Suppressor macrophage treated with lipopolysaccharide for 4 hours (primary cell): ENCODE measurements around the gene SETD3.

ENCODE experiments used
- DNase-seq: peaks from one replicate; pipeline ENCODE4 v3.0.0-alpha.2; 2020

SETD3 gene

DNA sequence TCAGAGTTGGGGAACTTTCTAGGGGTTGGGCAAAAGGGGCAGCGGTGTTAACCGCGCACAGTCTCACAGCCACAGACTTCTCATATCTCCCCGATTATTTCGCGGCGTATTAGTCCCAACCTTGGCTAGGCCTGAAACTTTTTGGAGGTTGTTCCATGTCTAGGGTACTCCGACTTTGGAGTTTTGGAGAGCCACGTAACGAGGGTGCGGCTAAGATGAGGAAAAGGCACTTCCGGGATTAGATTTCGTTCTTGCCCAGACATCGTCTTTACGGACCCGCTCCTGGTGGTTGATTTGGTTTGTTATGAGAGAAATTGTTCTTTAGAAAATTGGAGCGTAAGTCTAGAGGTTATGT, 1.1 kb upstream of the SETD3 start:
- peak; percentile 61 for DNase-seq

DNA sequence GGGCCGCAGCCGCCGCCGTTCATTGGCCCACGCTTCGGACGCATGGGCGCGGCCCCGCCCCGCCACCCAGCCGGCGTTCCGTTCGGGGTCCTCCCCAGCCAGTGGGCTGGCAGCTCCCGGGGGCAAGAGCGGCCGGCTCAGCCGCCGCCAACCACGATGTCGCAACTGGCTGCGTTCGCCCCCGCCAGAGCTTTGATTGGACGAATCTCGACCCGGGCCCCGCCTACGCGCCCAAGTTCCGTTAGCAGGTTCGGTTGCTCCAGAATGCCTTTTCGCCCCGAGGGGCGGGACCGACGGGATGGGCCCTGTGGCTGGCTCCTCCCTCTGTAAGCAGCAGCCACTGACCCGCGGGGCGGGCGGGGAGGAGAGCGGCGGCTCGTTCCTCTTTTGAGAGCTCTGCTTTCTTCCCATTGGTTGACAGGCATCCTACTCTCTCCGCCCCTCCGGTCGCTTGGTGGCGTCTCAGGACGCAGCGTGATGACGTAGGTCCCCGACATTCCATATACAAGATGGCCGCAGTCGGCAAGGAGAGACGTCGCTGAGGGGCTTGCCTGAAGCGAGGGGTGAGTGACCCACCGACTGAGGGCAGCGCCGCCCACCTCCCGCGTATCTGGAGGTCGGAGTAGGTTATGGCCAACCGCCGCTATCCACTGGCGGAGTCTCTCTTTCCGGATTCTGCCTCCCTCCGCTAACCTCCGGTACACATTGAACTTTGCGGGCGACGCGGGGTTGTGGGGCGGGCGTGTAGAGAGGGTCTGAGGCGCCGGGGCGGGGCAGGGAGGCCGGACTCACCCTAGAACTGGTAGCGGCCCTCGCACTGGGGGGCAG, 472 bp upstream of the SETD3 start, which contains the start of gene CCNK:
Gene CCNK, plus strand, starts transcription at position 493 of the 828 bp plus-strand sequence. CDS start 11,269 bp downstream, outside the sequence.
- peak; percentile 100 for DNase-seq

DNA sequence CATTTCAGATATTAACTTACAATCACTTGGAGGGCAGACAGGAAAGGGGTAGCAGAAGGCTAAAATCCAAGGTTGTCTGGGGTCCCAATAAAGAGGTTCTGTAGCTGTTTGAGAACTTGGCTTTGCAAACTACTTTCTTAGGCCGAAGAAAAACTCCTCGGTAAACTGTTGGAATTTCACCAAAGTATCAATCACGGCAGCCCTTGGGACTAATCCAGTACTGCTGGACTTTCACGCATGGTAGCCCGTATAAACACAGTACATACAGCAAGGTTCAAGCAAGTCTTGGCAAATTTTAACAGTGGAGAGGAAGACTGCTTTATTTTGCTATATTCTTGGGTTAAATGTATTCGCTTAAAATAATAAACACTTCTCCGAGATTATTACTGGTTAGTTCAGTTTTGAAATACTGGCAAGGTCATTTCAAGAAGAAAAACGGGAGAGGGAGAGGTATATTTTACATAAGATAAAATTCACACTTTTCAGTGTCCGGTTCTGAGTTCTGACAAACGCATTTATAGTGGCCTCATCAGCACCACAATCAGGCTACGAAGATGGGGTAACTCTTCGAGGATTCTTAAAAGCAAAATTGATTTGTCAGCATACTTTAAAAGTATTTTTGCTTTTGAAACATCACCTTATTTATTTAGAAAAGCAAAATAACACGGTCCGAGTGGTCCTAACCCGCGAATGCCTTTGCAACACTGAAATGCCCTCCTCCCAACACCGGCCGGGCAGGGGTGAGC, 1.3 kb downstream of the SETD3 start:
- DNase-seq, result no peak

DNA sequence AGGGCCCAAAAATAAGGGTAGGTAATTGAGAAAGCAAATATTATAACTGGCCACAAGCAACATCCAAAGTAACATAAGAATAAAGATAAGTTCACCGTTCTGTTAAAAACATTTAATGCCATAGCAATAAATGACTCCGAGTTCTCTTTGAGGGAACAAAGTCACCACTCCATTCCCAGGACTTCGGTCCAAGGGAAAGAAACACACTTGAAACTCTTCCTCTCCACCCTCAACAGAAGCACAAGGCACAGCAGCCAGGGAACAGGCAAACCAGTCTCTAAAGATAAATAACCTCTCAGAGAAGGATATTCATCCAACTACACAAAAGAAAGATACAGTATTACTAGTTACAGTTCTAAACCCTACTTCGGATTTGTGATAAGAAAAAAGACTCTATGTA, 2.5 kb downstream of the SETD3 start:
- DNase-seq, result no peak

DNA sequence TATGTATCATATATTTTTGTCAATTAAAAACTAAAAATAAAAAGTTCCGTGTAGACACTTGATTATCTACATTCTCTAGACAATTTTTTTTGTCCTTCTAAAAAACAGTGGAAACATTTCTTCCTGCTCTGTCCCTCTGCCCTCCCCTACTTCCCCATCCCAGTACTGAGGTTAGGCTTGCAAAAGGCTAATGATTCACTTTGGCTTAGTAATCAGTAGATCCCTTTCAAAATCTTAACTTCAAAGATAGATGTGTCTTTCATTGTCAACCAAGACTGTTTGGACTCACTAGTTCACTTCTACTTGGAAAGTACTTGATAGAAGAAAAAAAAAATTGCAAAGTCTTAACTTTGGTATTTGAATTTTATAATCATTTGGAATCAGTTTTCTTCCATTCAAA, 3.8 kb downstream of the SETD3 start:
- DNase-seq, result peak; percentile 80

DNA sequence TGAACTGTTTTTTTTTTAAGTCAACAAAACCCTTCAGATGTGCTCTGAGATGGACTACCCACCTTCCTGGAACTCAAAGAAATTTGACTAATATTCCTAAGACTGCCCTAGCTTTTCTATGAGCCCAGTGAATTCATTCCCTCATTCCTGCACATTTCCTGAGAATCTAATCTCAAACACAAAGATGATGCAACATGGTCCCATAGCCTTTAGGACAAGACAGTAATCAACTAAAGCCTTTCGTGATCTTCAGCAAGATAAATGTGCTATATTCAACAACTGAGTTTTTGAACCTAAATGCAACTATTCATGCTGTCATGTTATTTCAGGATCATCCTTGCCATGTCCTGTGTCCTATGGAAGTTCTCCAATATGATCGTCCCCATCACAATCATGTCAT, 5.0 kb downstream of the SETD3 start:
- no peak for DNase-seq

DNA sequence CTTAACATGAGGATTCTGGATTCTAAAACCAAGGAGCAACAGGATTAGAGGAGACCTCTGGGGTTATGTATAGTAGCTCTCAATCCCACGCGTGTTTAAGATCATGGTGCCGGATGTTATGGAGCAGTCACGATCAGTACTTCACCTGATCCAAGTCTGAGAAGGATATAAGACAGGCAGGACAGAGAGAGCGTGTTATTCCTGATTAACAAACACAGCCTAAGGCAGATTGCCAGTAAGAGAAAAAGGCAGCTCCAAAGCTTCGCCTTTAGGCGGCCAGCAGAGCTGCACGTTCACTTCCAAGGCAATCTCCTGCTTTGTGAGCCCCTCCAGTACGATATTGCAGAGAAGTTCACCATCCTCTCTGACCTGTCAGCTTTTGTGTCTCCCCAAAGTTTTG, 5.5 kb downstream of the SETD3 start:
- no peak for DNase-seq

DNA sequence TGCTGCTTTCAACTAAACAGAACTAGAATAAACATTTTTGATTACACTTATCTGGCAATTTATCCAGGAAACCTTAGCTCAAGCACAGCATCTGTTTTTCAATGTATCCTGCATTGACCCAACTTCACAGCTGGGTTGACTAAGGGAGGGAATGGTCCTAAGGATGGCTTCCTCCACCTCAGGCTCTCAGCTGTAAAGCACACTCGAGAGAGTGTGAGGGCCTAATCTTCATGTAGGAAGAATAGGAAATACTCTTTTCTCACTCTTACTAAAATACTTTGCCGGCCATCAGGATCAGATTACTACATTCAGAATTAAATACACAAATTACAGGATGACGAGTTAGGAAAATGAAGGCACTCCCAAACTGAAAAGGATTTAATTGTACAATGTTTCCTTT, 7.2 kb downstream of the SETD3 start:
- DNase-seq, result no peak

DNA sequence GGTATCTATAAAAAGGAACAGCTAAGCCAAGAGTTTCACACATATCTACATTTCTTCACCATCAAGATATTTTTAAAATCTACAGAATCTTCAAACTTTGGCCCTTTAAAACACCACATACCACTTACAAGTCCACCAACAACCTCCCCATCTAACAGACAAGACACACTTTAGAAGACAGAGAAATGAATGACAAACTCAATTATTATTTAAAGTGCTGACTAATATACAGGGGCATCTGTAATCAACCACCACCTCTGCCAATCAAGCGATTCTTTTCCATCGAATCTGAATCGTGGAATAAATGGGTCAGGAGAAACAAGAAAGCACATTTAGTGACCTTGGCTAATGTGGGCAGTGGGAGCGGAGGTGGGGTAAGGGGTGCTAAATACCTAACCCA, 7.7 kb downstream of the SETD3 start:
- no peak for DNase-seq

DNA sequence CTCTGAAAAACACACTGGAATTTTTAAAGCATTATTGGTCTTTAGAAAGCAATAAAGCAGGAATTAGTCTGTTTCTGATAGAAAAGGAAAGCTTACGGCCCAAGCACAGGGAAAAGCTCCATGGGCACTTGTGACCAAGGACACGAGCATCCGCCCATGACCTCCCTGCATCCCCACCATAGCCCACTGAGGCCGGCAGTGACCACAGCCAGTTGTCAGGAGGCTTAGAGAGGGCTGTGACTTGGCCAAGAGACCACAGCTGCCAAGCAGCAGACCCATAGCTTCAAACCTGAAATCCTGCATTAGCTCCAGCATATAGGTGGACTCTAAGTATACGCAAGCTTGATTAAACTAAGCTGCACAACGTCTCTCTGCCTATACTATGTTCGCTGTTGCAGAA, 8.9 kb downstream of the SETD3 start:
- no peak for DNase-seq

DNA sequence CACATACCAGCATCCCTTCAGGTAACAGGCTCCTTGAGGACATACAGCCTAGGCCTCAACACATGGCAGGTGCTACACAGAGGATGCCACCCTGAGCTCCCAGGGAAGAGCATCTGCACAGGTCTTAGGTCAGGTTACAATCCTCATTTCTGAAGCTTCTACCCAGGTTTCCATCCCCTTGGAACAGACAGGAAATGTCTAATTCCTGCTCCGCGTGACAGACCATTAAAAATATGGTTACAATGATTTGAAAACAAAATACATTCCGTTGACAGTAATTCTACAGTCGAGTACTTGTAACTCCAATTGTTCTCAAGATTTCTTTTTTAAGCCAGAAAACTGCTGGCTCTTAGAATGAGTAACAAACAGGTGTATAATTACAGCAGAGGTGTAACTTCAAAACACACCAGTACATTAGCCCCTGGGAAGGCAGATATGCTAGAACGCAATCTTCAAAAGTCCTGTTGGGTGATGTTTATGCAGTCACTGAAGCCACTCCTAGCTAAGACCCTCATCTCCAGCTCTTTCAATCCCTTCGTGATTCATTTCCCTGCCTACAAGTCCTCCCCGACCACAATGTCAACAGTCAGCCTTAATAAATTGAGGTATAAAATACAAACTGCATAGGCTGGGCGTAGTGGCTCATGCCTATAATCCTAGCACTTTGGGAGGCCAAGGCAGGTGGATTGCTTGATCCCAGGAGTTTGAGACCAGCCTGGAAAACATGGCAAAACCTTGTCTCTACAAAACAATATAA, 11.6 kb downstream of the SETD3 start:
- DNase-seq, result no peak

DNA sequence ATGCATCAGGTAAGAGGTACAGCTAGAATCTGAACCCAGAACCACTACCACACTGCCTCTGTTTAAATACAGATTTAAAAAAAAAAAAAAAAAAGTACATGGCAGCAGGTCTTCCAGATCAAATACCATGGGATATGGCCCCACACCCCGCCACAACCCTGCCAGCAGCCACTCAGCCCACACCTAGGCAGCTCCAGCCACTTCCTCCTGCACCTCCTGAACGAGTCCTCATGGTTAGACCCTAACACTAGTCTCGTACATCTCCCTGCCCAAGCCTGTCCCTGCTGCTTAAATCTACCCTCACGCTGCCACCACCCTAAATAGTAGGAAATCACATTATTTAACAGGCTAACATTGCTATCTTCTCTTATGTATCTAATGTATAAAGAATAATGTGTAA, 12.6 kb downstream of the SETD3 start:
- no peak for DNase-seq

DNA sequence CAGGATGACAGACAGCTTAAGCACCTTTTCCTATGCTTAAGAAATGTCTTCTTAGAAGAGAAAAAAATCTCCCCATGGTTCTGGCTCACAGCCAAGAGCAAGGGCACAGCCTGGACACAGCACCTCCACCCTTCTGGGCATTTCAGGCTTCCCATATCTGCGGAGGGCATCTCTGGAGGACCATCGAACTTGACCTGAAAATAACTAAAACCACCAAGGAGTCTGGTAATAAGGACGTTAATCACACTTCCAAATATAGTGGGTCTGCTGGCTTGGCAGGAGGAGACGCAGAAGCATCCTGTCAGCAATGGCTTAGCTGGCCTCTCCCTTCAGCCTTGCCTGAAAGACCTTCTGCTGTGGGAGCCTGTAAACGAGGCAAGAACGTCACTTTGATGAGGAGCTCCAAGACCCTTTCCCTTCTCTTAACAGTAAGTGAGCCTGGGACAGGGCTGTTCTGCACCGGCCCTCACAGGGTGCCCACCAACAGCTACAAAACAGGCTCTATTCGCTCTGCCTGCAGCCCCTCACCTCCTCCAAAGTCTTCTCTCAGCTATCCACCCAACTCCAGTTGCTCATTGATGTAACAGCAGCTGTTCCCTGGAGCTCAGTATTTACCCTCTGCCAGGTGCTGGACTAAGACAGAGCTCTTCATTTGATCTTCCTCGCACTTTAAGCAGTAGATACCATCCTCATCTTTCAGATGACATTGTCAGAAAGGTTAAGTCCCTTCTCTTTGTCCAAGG, 13.2 kb downstream of the SETD3 start:
- DNase-seq, result no peak

DNA sequence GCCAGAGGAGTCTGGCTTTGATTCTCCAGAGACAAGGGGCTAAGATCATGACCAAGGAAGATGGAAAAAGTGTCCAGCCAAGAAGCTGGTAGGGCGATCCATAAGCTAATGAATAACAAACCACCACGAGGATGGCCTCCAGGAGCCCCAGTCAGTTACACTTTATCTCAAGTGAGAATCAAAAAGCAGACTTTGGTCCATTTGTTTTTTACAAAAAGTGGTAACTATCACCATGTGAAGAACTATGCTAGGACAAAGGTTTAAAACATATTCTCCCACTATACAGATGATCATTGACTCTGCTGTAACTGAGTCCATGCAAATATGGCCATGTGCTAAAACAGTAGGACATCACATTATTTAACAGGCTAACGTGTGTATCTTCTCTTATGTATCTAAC, 13.9 kb downstream of the SETD3 start:
- no peak for DNase-seq

DNA sequence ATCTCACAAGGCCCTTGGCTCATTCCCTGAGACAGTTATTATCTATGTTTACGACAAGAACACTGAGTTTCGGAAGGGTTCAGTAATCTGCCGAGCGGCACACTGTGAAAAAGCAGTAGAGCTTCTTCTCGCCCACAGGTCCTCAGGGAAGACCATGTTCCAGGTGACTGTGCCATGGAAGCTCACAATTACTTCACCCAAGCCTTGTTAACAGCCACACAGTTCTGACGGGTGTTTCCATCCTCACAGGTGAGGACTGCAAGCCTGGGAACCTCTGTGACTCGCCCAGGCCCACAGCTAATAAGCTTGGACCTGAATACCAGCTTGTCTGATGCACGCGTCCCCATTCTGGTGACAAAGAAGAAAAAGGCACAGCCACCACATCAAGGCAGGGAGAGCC, 15.4 kb downstream of the SETD3 start:
- DNase-seq, result no peak

DNA sequence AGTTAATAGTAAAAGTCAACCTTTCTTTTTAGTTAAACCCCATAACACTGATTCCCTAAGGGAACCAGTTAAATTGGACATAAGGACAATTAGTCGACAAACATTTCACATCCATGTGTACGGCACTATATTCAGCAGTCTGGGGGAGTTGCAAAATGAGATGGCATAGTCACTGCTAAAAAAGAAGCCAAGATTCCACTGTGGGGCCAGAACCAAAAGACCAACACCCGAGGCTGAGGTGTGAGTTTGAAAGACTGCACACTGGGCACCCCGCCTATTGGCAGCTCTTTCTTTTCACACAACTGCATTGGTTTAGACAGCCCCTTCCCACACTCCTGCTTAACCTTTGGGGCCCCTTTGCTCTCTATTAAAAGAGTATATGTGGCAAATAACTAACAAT, 16.7 kb downstream of the SETD3 start:
- no peak for DNase-seq

DNA sequence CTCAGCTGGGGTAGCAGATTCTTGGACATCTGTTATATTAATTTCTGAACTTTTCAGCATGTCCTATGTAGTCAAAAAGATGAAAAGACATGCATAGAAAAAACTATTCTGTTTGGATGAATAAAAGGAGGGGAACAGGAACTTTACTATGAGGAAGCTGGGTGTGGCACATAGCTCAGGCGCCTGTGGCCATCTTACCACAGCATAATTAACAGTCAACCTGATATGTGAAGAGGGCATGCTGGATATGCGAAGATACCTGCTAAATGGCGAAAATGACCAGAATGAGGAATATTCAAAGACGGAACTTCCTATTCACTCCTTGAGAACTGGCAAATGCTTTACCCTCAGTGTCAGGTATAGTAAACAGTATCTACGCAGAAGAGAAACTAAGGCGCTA, 18.4 kb downstream of the SETD3 start:
- DNase-seq, result no peak

DNA sequence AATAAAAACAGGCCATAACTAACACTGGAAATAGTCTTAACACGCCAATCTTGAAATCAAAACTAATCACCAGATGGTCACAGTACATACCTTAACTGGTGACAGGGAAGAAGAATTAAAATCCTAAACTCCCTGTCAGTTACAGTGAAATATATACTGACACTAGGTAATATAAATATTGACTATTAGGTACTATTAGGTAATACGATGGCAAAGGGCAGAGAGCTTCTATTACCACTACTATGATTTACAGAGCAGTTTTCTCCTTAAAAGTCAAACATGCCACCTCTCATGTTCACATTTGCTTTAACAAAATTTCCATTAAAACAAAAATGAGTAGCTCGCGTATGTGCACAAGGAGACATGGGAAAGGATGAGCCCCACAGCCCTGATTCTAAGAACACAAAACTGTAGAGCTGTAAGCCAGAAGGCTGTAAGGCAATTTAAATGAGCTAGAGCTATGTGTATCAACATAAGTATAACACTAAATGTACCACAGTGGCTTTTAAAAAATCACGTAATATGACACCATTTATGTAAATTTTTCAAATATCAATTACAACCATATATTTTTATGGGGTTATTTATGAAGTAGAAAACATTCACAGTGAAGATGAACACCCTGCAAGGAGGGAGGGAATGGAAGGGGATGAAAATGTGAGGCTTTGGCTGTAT, 19.1 kb downstream of the SETD3 start:
- no peak for DNase-seq

DNA sequence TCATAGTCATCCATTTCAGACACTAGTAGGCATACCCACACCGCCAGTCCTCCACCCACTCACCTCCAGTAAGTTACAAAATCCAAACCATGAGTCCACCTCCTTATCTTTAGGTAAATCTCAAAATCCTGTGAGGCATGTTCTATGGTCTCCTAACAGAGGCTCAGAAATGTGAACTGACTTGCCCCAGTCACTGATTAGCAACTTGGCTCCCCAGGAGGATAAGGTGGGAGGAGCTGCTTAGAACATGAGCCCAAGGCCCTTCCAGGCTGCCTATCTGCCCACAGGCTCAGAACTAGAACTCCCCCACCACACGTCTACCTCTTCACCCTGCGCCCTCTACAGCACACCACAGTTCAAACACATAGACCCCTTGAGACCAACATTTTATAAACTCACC, 19.9 kb downstream of the SETD3 start:
- DNase-seq, result no peak

DNA sequence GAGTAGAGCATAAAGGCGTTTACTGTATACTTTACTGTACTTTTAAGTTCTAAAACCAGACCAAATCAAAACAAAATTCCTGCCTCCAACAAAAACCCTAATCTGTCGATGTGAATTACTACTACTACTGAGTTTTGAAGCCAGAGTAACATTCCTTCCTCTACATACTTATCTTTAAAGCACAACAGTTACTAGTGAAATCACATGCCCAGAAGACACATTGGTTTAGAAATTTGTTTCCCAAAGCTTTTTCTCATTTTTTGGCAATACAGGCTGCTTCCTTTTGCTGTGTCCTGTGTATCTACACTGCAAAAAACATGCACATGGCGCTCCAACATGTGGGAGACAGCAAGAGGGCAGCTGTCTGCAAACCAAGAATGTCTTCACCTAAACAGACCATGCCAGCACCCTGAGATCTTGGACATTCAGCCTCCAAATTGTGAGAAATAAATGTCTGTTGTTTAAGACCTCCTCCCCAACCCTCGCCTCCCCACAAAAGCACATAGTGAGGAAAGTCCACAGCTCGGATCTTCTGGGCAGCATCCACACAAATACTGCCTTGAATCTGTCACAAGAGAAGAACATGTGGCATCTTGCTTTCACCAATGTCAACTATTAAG, 21.1 kb downstream of the SETD3 start:
- DNase-seq, result no peak

DNA sequence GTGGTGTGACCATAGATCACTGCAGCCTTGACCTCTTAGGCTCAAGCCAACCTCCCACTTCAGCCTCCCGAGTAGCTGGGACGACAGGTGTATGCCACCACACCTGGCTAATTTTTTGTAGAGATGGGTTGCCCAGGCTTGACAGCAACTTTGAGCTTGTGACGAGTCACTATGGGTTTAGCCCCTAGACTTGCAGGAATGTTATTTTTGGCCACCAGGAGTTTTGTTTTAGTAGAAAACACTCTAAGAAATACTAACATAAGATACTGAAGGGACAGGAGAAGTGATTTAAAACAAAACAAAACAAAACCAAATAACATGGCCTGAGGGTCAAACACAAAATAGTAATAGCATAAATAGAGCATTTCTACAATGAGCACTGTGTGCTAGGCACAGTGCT, 26.4 kb downstream of the SETD3 start:
- no peak for DNase-seq

DNA sequence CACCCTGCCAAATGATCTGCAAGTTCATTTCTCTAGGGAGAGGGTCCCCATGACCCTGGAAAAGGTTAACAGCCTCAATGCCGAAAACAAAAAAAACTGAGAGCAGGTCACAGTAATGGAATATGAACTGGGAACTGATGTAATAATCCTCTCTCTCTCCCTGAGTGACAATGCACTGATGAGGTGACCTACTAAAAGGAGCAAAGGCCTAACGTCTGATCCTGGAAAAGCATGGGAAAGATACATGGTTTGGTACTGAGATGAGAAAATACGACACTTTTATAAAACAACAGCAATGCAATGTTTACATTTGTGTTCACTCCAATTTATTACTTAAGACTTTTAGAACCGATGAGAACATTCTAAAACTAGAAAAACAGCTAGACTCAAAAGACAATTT, 27.7 kb downstream of the SETD3 start:
- no peak for DNase-seq
